PFSK-1 (cell line): ENCODE measurements around the gene DDX52.

Source experiments
- POLR2AphosphoS5 ChIP-seq: IDR thresholded peaks from 2 replicates; pipeline ENCODE4 v1.6.1; 2012; ENCODE audit warnings: low read depth, mild to moderate bottlenecking, control low read depth, low read length, moderate library complexity
- REST ChIP-seq, 2 experiments: IDR thresholded peaks; 2 replicates each; pipeline versions ENCODE4 v1.6.1 to v1.8.0; 2011 to 2012; ENCODE audit warnings: low read depth in 2 of 2, low read length in 2 of 2, control low read depth in 1 of 2, inconsistent platforms in 1 of 2, mild to moderate bottlenecking in 1 of 2, moderate library complexity in 1 of 2; ENCODE audit not compliant: insufficient read depth in 1 of 2

DNA sequence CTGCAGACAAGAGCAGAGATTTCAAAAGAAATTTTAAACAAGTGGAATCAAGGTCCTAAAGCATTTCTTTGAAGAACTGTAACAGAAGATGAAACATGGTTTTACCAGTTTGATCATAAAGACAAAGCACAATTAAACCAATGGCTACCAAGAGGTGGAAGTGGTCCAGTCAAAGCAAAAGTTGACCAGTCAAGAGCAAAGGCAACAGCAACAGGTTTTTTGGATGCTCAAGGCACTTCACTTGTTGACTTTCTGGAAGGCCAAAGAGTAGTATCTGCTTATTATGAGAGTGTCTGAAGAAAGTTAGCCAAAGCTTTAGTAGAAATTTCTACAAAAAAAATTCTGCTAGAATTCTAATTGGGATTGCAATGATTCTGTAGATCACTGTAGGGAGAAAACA, 5.3 kb downstream of the DDX52 start:
- no peak for TF ChIP-seq POLR2AphosphoS5
- no peak for TF ChIP-seq REST (IDR thresholded peaks at IDR 0.05; ENCODE audit: insufficient read depth in 1 of 2, low read depth in 2 of 2, low read length in 2 of 2)
